ENCODE data around the gene ACAP3.
A peak's percentile ranks its signal among the peaks of the same experiment; 100 is the strongest.

ACAP3 gene

DNA sequence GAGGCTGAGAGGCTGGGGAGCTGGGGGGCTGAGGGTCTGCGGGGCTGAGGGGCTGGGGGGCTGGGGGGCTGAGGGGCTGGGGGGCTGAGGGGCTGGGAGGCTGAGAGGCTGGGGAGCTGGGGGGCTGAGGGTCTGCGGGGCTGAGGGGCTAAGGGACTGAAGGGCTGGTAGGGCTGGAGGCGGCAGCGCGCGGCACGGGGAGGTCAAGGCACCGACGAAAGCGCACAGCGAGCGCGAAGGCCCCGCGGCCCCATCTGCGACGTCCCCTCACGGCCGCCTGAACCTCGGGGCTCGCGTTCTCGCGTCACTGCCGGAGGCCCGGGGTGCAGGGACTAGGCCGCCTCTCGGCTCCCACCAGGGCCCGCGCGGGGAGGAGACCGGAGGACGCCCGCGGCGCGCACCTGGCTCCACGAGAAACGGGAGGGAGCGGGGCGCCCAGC is 16.4 kb upstream of the ACAP3 start:
- Histone ChIP-seq H3K4me3 (ENCODE audit: low read length) (peak overlapping the region; percentile 81), H3K27me3 (ENCODE audit: low read depth, low read length) (no peaks in the 10 kb centered on the region), H3K9me3 (ENCODE audit: insufficient read depth, low read length) (no peaks in the 10 kb centered on the region), H3K4me1 (ENCODE audit: low read length) (peaks cover 15% of the 10 kb centered on the region), H3K9ac (ENCODE audit: low read length) (peak overlapping the region; percentile 92), H3K36me3 (replicated peaks; ENCODE audit: low read depth, low read length) (peaks cover 5% of the 10 kb centered on the region), H3K4me2 (ENCODE audit: low read length) (peak overlapping the region; percentile 52), H3K79me2 (ENCODE audit: low read length) (peaks cover 60% of the 10 kb centered on the region), H2AFZ (ENCODE audit: low read depth, low read length) (peak overlapping the region; percentile 46; the same call in 1 of the 2 replicates), H4K20me1 (ENCODE audit: insufficient read depth, low read length) (peaks cover 30% of the 10 kb centered on the region), H3K27ac (ENCODE audit: low read length) (peak overlapping the region; percentile 44; the same call in 1 of the 2 replicates)
- TF ChIP-seq EZH2phosphoT487 (IDR thresholded peaks at IDR 0.05; ENCODE audit: low read depth) (no peak), CTCF (IDR thresholded peaks at IDR 0.05; ENCODE audit: low read depth, low read length) (no peak)

GRCh38 chr1:1322952-1323351 is 15.2 kb upstream of the ACAP3 start:
- no peaks in the 10 kb centered on the region for H3K9me3 ChIP-seq (ENCODE audit: insufficient read depth, low read length)
- peaks cover 15% of the 10 kb centered on the region for H3K4me1 ChIP-seq (ENCODE audit: low read length)
- peaks cover 8% of the 10 kb centered on the region for H3K36me3 ChIP-seq (replicated peaks; ENCODE audit: low read depth, low read length)
- H3K27me3 ChIP-seq (ENCODE audit: low read depth, low read length): no peaks in the 10 kb centered on the region
- peak overlapping the region; percentile 36 for H3K4me2 ChIP-seq (ENCODE audit: low read length)
- H4K20me1 ChIP-seq (ENCODE audit: insufficient read depth, low read length): peaks cover 30% of the 10 kb centered on the region
- H3K27ac ChIP-seq (ENCODE audit: low read length): no peak overlapping the region
- no peak overlapping the region for H2AFZ ChIP-seq (ENCODE audit: low read depth, low read length)
- H3K4me3 ChIP-seq (ENCODE audit: low read length): no peak overlapping the region
- no peak overlapping the region for H3K9ac ChIP-seq (ENCODE audit: low read length)
- TF ChIP-seq EZH2phosphoT487 (IDR thresholded peaks at IDR 0.05; ENCODE audit: low read depth): no peak
- TF ChIP-seq CTCF (IDR thresholded peaks at IDR 0.05; ENCODE audit: low read depth, low read length): no peak
- peaks cover 64% of the 10 kb centered on the region for H3K79me2 ChIP-seq (ENCODE audit: low read length)

GRCh38 chr1:1322418-1322817 is 14.7 kb upstream of the ACAP3 start:
- Histone ChIP-seq H3K79me2 (ENCODE audit: low read length) (peaks cover 67% of the 10 kb centered on the region), H3K27ac (ENCODE audit: low read length) (no peak overlapping the region)

GRCh38 chr1:1321477-1321876 is 13.7 kb upstream of the ACAP3 start:
- Histone ChIP-seq H4K20me1 (ENCODE audit: insufficient read depth, low read length) (peaks cover 30% of the 10 kb centered on the region), H3K9ac (ENCODE audit: low read length) (no peak overlapping the region)

More at GRCh38 chr1:1322418-1322817, 14.7 kb upstream of the ACAP3 start:
- TF ChIP-seq CTCF (IDR thresholded peaks at IDR 0.05; ENCODE audit: low read depth, low read length) (no peak), EZH2phosphoT487 (IDR thresholded peaks at IDR 0.05; ENCODE audit: low read depth) (no peak)
- Histone ChIP-seq H3K9me3 (ENCODE audit: insufficient read depth, low read length) (no peaks in the 10 kb centered on the region), H2AFZ (ENCODE audit: low read depth, low read length) (no peak overlapping the region), H3K36me3 (replicated peaks; ENCODE audit: low read depth, low read length) (peaks cover 10% of the 10 kb centered on the region), H4K20me1 (ENCODE audit: insufficient read depth, low read length) (peaks cover 30% of the 10 kb centered on the region), H3K4me1 (ENCODE audit: low read length) (peaks cover 15% of the 10 kb centered on the region), H3K4me2 (ENCODE audit: low read length) (no peak overlapping the region), H3K27me3 (ENCODE audit: low read depth, low read length) (no peaks in the 10 kb centered on the region), H3K4me3 (ENCODE audit: low read length) (no peak overlapping the region), H3K9ac (ENCODE audit: low read length) (no peak overlapping the region)

More at GRCh38 chr1:1321477-1321876, 13.7 kb upstream of the ACAP3 start:
- no peak overlapping the region for H3K27ac ChIP-seq (ENCODE audit: low read length)
- no peaks in the 10 kb centered on the region for H3K27me3 ChIP-seq (ENCODE audit: low read depth, low read length)
- H2AFZ ChIP-seq (ENCODE audit: low read depth, low read length): no peak overlapping the region
- H3K9me3 ChIP-seq (ENCODE audit: insufficient read depth, low read length): no peaks in the 10 kb centered on the region
- H3K4me2 ChIP-seq (ENCODE audit: low read length): no peak overlapping the region
- no peak overlapping the region for H3K4me3 ChIP-seq (ENCODE audit: low read length)
- peaks cover 69% of the 10 kb centered on the region for H3K79me2 ChIP-seq (ENCODE audit: low read length)
- no peak for TF ChIP-seq EZH2phosphoT487 (IDR thresholded peaks at IDR 0.05; ENCODE audit: low read depth)
- no peak for TF ChIP-seq CTCF (IDR thresholded peaks at IDR 0.05; ENCODE audit: low read depth, low read length)
- H3K4me1 ChIP-seq (ENCODE audit: low read length): peaks cover 15% of the 10 kb centered on the region
- H3K36me3 ChIP-seq (replicated peaks; ENCODE audit: low read depth, low read length): peaks cover 12% of the 10 kb centered on the region

Data from OCI-LY3 (cell line).